GM23338 (cell line): Measurements from ENCODE around the gene NHS. TPM values are rescaled to one million over a fixed set of nuclear protein-coding genes. Genes with fewer than 3 reads are reported as not detected.

Source experiments
- ATAC-seq: fragments of 200-7000 bp; cut with Tn5 transposase; 3 replicates; pipeline ENCODE4 v1.9.1; 2020
- DNase-seq: peaks from one replicate; pipeline ENCODE4 v3.0.0-alpha.2; 2015; ENCODE audit warnings: low spot score
- H2AFZ ChIP-seq: fragments of 200-600 bp; sonication (generic); 2 replicates; pipeline ENCODE4 v1.8.0; 2016; ENCODE audit warnings: antibody characterized with exemption, mild to moderate bottlenecking, moderate library complexity
- H3F3A ChIP-seq: fragments of 200-600 bp; sonication (generic); replicated peaks from 2 replicates; pipeline ENCODE4 v1.8.0; 2017; ENCODE audit warnings: antibody characterized with exemption, mixed run types, low read depth
- H3K27ac ChIP-seq: fragments of 200-600 bp; sonication (generic); 2 replicates; pipeline ENCODE4 v1.6.1; 2016; ENCODE audit warnings: low read depth
- H3K27me3 ChIP-seq: fragments of 200-600 bp; sonication (generic); 2 replicates; pipeline ENCODE4 v1.8.0; 2016; ENCODE audit warnings: mild to moderate bottlenecking, mixed run types, moderate library complexity; ENCODE audit not compliant: insufficient read depth
- H3K36me3 ChIP-seq: fragments of 200-600 bp; sonication (generic); 2 replicates; pipeline ENCODE4 v1.8.0; 2016; ENCODE audit warnings: mild to moderate bottlenecking; ENCODE audit not compliant: insufficient read depth
- H3K4me1 ChIP-seq: fragments of 200-600 bp; sonication (generic); 2 replicates; pipeline ENCODE4 v1.8.0; 2016; ENCODE audit warnings: mild to moderate bottlenecking, moderate library complexity; ENCODE audit not compliant: insufficient read depth
- H3K4me2 ChIP-seq: fragments of 200-600 bp; sonication (generic); 2 replicates; pipeline ENCODE4 v1.7.1; 2017; ENCODE audit warnings: mixed run types
- H3K4me3 ChIP-seq: fragments of 200-600 bp; sonication (generic); 2 replicates; pipeline ENCODE4 v1.6.1; 2016; ENCODE audit warnings: mixed run types
- H3K79me2 ChIP-seq: fragments of 200-600 bp; sonication (generic); replicated peaks from 2 replicates; pipeline ENCODE4 v1.8.0; 2017; ENCODE audit warnings: mild to moderate bottlenecking; ENCODE audit not compliant: insufficient read depth
- H3K9me2 ChIP-seq: fragments of 200-600 bp; sonication (generic); 2 replicates; pipeline ENCODE4 v1.8.0; 2017; ENCODE audit not compliant: insufficient read depth
- H4K20me1 ChIP-seq: fragments of 200-600 bp; sonication (generic); replicated peaks from 2 replicates; pipeline ENCODE4 v1.8.0; 2017; ENCODE audit warnings: mild to moderate bottlenecking; ENCODE audit not compliant: insufficient read depth
- H3K27ac Mint-ChIP-seq: 2 replicates; pipeline ENCODE4 v1.8.0; 2020; ENCODE audit warnings: inconsistent platforms, mild to moderate bottlenecking, moderate library complexity, mixed read lengths
- H3K27me3 Mint-ChIP-seq: 3 replicates; pipeline ENCODE4 v1.8.0; 2022; ENCODE audit warnings: low read depth, mild to moderate bottlenecking, moderate library complexity, mixed read lengths, inconsistent platforms; ENCODE audit not compliant: insufficient read depth, poor library complexity
- H3K36me3 Mint-ChIP-seq: 3 replicates; pipeline ENCODE4 v1.8.0; 2021; ENCODE audit warnings: low read depth, mild to moderate bottlenecking, inconsistent platforms, moderate library complexity, mixed read lengths
- H3K4me1 Mint-ChIP-seq: 3 replicates; pipeline ENCODE4 v1.8.0; 2020; ENCODE audit warnings: mild to moderate bottlenecking, inconsistent platforms, mixed read lengths
- H3K4me3 Mint-ChIP-seq: 3 replicates; pipeline ENCODE4 v1.8.0; 2021; ENCODE audit warnings: moderate library complexity, mild to moderate bottlenecking, inconsistent platforms, mixed read lengths
- H3K9me3 Mint-ChIP-seq: 3 replicates; pipeline ENCODE4 v1.8.0; 2020; ENCODE audit warnings: moderate library complexity, mild to moderate bottlenecking, inconsistent platforms, mixed read lengths
- EZH2 ChIP-seq: fragments of 200-600 bp; sonication (generic); IDR thresholded peaks from one replicate; pipeline ENCODE4 v1.8.0; 2017; ENCODE audit warnings: antibody characterized with exemption, mild to moderate bottlenecking, low read depth; ENCODE audit not compliant: unreplicated experiment
- POLR2AphosphoS5 ChIP-seq: IDR thresholded peaks from 2 replicates; pipeline ENCODE4 v1.6.1; 2016; ENCODE audit warnings: antibody characterized with exemption, low read depth
- STAT1 ChIP-seq: IDR thresholded peaks from one replicate; pipeline ENCODE4 v1.6.1; 2016; ENCODE audit warnings: antibody characterized with exemption; ENCODE audit not compliant: unreplicated experiment
- ZNF114 ChIP-seq: fragments of 250-450 bp; sonication (Bioruptor Pico); IDR thresholded peaks from 2 replicates; pipeline ENCODE4 v1.5.0; 2020; ENCODE audit warnings: mild to moderate bottlenecking, moderate library complexity
- polyA plus RNA-seq: library from polyadenylated mRNA; unstranded; fragments of >200 nt; fragmentation: Nextera tagmentation; extraction: Ambion mirVana; gene quantifications from 2 replicates; pipeline ENCODE4 v1.2.1, GENCODE V29; 2016
- total RNA-seq: library from RNA; depleted of rRNA; stranded (reverse); fragments of >200 nt; shearing (Covaris generic); gene quantifications from 2 replicates; pipeline ENCODE4 v1.2.3, GENCODE V29; 2014
- TF ChIP-seq, protein P1 (sequence below), 2 experiments: fragments of 200-600 bp in 1 of 2; sonication (generic) in 1 of 2; conservative IDR thresholded peaks; 2 replicates each; pipeline versions ENCODE4 v1.5.1 to v1.6.1; 2016 to 2017; ENCODE audit warnings: antibody characterized with exemption in 2 of 2, low read depth in 2 of 2, mild to moderate bottlenecking in 2 of 2, moderate library complexity in 1 of 2
- TF ChIP-seq, protein P2 (sequence below): fragments of 250-450 bp; sonication (Bioruptor Pico); IDR thresholded peaks from 2 replicates; pipeline ENCODE4 v1.5.0; 2020; ENCODE audit warnings: mild to moderate bottlenecking, moderate library complexity
- TF ChIP-seq, protein P3 (sequence below): IDR thresholded peaks from 2 replicates; pipeline ENCODE4 v1.6.1; 2016; ENCODE audit warnings: antibody characterized with exemption

NHS gene
- total and polyA plus RNA-seq, 2 experiments from 2014 or later, result 1.8 to 8.2 TPM

DNA sequence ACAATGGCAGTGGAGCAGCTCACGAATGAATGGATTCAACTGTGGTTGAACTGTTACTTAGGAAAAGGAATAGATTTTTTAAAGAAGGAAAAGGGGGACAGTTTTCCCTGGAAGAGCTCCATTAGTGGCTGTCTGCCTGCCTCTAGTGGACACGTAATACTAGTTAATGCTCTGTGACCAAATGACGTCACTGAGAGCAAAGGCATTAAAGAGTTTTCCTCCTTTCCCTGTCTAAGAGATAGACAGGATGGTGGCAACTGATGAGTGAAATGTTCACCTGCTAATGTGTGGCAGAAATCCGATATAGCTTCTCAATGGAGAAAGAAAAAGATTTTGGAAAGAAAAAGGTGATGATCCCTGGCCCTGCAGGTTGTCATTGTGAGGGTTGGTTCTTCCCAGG, 310.0 kb downstream of the NHS start (continued):
- TF ChIP-seq, protein P1, sequence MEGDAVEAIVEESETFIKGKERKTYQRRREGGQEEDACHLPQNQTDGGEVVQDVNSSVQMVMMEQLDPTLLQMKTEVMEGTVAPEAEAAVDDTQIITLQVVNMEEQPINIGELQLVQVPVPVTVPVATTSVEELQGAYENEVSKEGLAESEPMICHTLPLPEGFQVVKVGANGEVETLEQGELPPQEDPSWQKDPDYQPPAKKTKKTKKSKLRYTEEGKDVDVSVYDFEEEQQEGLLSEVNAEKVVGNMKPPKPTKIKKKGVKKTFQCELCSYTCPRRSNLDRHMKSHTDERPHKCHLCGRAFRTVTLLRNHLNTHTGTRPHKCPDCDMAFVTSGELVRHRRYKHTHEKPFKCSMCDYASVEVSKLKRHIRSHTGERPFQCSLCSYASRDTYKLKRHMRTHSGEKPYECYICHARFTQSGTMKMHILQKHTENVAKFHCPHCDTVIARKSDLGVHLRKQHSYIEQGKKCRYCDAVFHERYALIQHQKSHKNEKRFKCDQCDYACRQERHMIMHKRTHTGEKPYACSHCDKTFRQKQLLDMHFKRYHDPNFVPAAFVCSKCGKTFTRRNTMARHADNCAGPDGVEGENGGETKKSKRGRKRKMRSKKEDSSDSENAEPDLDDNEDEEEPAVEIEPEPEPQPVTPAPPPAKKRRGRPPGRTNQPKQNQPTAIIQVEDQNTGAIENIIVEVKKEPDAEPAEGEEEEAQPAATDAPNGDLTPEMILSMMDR (conservative IDR thresholded peaks at IDR 0.05; ENCODE audit: low read depth in 2 of 2), result no peak
- TF ChIP-seq, protein P2, sequence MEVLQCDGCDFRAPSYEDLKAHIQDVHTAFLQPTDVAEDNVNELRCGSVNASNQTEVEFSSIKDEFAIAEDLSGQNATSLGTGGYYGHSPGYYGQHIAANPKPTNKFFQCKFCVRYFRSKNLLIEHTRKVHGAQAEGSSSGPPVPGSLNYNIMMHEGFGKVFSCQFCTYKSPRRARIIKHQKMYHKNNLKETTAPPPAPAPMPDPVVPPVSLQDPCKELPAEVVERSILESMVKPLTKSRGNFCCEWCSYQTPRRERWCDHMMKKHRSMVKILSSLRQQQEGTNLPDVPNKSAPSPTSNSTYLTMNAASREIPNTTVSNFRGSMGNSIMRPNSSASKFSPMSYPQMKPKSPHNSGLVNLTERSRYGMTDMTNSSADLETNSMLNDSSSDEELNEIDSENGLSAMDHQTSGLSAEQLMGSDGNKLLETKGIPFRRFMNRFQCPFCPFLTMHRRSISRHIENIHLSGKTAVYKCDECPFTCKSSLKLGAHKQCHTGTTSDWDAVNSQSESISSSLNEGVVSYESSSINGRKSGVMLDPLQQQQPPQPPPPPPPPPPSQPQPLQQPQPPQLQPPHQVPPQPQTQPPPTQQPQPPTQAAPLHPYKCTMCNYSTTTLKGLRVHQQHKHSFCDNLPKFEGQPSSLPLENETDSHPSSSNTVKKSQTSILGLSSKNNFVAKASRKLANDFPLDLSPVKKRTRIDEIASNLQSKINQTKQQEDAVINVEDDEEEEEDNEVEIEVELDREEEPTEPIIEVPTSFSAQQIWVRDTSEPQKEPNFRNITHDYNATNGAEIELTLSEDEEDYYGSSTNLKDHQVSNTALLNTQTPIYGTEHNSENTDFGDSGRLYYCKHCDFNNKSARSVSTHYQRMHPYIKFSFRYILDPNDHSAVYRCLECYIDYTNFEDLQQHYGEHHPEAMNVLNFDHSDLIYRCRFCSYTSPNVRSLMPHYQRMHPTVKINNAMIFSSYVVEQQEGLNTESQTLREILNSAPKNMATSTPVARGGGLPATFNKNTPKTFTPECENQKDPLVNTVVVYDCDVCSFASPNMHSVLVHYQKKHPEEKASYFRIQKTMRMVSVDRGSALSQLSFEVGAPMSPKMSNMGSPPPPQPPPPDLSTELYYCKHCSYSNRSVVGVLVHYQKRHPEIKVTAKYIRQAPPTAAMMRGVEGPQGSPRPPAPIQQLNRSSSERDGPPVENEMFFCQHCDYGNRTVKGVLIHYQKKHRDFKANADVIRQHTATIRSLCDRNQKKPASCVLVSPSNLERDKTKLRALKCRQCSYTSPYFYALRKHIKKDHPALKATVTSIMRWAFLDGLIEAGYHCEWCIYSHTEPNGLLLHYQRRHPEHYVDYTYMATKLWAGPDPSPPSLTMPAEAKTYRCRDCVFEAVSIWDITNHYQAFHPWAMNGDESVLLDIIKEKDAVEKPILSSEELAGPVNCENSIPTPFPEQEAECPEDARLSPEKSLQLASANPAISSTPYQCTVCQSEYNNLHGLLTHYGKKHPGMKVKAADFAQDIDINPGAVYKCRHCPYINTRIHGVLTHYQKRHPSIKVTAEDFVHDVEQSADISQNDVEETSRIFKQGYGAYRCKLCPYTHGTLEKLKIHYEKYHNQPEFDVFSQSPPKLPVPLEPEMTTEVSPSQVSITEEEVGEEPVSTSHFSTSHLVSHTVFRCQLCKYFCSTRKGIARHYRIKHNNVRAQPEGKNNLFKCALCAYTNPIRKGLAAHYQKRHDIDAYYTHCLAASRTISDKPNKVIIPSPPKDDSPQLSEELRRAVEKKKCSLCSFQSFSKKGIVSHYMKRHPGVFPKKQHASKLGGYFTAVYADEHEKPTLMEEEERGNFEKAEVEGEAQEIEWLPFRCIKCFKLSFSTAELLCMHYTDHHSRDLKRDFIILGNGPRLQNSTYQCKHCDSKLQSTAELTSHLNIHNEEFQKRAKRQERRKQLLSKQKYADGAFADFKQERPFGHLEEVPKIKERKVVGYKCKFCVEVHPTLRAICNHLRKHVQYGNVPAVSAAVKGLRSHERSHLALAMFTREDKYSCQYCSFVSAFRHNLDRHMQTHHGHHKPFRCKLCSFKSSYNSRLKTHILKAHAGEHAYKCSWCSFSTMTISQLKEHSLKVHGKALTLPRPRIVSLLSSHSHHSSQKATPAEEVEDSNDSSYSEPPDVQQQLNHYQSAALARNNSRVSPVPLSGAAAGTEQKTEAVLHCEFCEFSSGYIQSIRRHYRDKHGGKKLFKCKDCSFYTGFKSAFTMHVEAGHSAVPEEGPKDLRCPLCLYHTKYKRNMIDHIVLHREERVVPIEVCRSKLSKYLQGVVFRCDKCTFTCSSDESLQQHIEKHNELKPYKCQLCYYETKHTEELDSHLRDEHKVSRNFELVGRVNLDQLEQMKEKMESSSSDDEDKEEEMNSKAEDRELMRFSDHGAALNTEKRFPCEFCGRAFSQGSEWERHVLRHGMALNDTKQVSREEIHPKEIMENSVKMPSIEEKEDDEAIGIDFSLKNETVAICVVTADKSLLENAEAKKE (CRISPR knock-in tag), result no peak
- no peak for TF ChIP-seq STAT1

DNA sequence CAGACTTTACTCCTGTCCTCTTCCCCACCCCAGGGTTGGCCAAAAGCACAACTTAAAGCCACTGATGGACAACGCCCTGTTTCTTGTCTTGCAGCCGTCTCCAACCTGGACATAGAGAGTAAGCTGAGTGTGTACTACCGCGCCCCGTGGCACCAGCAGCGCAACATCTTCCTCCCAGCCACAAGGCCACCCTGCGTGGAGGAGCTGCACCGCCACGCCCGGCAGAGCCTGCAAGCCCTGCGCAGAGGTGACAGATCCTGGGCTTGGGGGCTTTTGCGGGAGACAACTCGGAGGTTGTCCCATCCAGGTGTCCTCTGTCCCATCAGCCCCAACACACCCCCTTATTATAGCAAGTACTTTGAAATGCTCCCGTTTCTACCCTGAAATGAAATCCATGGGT, 312.6 kb downstream of the NHS start:
- Mint-ChIP-seq H3K27ac (no peak overlapping the region), H3K4me1 (peaks cover 6% of the 10 kb centered on the region; the same call in 2 of the 3 replicates), H3K27me3 (no peaks in the 10 kb centered on the region), H3K9me3 (no peaks in the 10 kb centered on the region), H3K36me3 (no peaks in the 10 kb centered on the region), H3K4me3 (no peak overlapping the region)
- ATAC-seq (no peak), DNase-seq (no peak)
- no peaks in the 10 kb centered on the region for H3F3A ChIP-seq
- H3K9me2 ChIP-seq, result no peaks in the 10 kb centered on the region
- H3K4me3 ChIP-seq, result no peak overlapping the region
- no peak overlapping the region for H2AFZ ChIP-seq
- no peak overlapping the region for H3K4me2 ChIP-seq
- no peaks in the 10 kb centered on the region for H4K20me1 ChIP-seq
- H3K27me3 ChIP-seq, result no peaks in the 10 kb centered on the region
- H3K4me1 ChIP-seq, result no peaks in the 10 kb centered on the region
- H3K27ac ChIP-seq, result no peak overlapping the region
- no peaks in the 10 kb centered on the region for H3K79me2 ChIP-seq
- no peaks in the 10 kb centered on the region for H3K36me3 ChIP-seq
- TF ChIP-seq, protein P2 (CRISPR knock-in tag), result no peak
- TF ChIP-seq ZNF114 (no peak), STAT1 (no peak), POLR2AphosphoS5 (no peak), EZH2 (no peak)
- TF ChIP-seq, protein P3, sequence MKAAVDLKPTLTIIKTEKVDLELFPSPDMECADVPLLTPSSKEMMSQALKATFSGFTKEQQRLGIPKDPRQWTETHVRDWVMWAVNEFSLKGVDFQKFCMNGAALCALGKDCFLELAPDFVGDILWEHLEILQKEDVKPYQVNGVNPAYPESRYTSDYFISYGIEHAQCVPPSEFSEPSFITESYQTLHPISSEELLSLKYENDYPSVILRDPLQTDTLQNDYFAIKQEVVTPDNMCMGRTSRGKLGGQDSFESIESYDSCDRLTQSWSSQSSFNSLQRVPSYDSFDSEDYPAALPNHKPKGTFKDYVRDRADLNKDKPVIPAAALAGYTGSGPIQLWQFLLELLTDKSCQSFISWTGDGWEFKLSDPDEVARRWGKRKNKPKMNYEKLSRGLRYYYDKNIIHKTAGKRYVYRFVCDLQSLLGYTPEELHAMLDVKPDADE, result no peak
